H9 (cell line): ENCODE data around the gene DCC. TPM values are rescaled to one million over a fixed set of nuclear protein-coding genes. Genes with fewer than 3 reads are reported as not detected.

ENCODE experiments used
- DNase-seq: peaks from one replicate; pipeline ENCODE4 v3.0.0-alpha.2; 2017
- H2AFZ ChIP-seq: one replicate; pipeline ENCODE4 v1.6.1; 2013; ENCODE audit warnings: mild to moderate bottlenecking, low read length, control low read depth, moderate library complexity
- H2AK5ac ChIP-seq: 2 replicates; pipeline ENCODE4 v1.6.1; 2013; ENCODE audit warnings: low read length, control low read depth, mixed read lengths; ENCODE audit not compliant: insufficient read length
- H2BK120ac ChIP-seq: one replicate; pipeline ENCODE4 v1.6.1; 2013; ENCODE audit warnings: low read depth, mild to moderate bottlenecking, low read length, control low read depth, inconsistent platforms; ENCODE audit not compliant: poor library complexity, severe bottlenecking
- H2BK12ac ChIP-seq: 2 replicates; pipeline ENCODE4 v1.6.1; 2013; ENCODE audit warnings: low read length, control low read depth, mixed read lengths, low read depth; ENCODE audit not compliant: insufficient read length
- H2BK15ac ChIP-seq: 2 replicates; pipeline ENCODE4 v1.6.1; 2013; ENCODE audit warnings: low read depth, low read length, control low read depth
- H2BK20ac ChIP-seq: one replicate; pipeline ENCODE4 v1.6.1; 2013; ENCODE audit warnings: low read depth, mild to moderate bottlenecking, low read length, control low read depth, inconsistent platforms; ENCODE audit not compliant: poor library complexity, severe bottlenecking
- H2BK5ac ChIP-seq: 2 replicates; pipeline ENCODE4 v1.6.1; 2013; ENCODE audit warnings: low read length, control low read depth, mixed read lengths; ENCODE audit not compliant: insufficient read length
- H3K14ac ChIP-seq: 2 replicates; pipeline ENCODE4 v1.6.1; 2013; ENCODE audit warnings: low read length, control low read depth; ENCODE audit not compliant: insufficient read depth
- H3K18ac ChIP-seq: 2 replicates; pipeline ENCODE4 v1.6.1; 2013; ENCODE audit warnings: low read depth, mild to moderate bottlenecking, mixed read lengths, low read length, control low read depth; ENCODE audit not compliant: insufficient read length
- H3K23ac ChIP-seq: 2 replicates; pipeline ENCODE4 v1.6.1; 2013; ENCODE audit warnings: low read length, control low read depth, mixed read lengths, low read depth; ENCODE audit not compliant: insufficient read length
- H3K23me2 ChIP-seq: 2 replicates; pipeline ENCODE4 v1.6.1; 2013; ENCODE audit warnings: low read depth, mild to moderate bottlenecking, mixed read lengths, low read length, control low read depth; ENCODE audit not compliant: insufficient read length, poor library complexity, severe bottlenecking
- H3K27ac ChIP-seq: 2 replicates; pipeline ENCODE4 v1.5.1; 2013; ENCODE audit warnings: low read length, control low read depth, mixed read lengths, low read depth; ENCODE audit not compliant: insufficient read length
- H3K27me3 ChIP-seq: 2 replicates; pipeline ENCODE4 v1.6.1; 2013; ENCODE audit warnings: low read length, control low read depth, inconsistent platforms; ENCODE audit not compliant: insufficient read depth
- H3K4ac ChIP-seq: 2 replicates; pipeline ENCODE4 v1.6.1; 2013; ENCODE audit warnings: low read depth, mild to moderate bottlenecking, control low read depth, inconsistent platforms, low read length, moderate library complexity
- H3K4me1 ChIP-seq: 2 replicates; pipeline ENCODE4 v1.6.1; 2013; ENCODE audit warnings: low read length, control low read depth, inconsistent platforms; ENCODE audit not compliant: insufficient read depth
- H3K4me2 ChIP-seq: 2 replicates; pipeline ENCODE4 v1.6.1; 2013; ENCODE audit warnings: low read length, control low read depth, mixed read lengths; ENCODE audit not compliant: insufficient read length, insufficient read depth
- H3K56ac ChIP-seq: 2 replicates; pipeline ENCODE4 v1.6.1; 2013; ENCODE audit warnings: low read depth, mild to moderate bottlenecking, mixed read lengths, low read length, control low read depth; ENCODE audit not compliant: insufficient read length
- H3K79me1 ChIP-seq: 2 replicates; pipeline ENCODE4 v1.6.1; 2013; ENCODE audit warnings: low read depth, mild to moderate bottlenecking, moderate library complexity, low read length, control low read depth, inconsistent platforms; ENCODE audit not compliant: insufficient read depth, poor library complexity, severe bottlenecking
- H3K79me2 ChIP-seq: 2 replicates; pipeline ENCODE4 v1.6.1; 2013; ENCODE audit warnings: low read length, control low read depth, inconsistent platforms; ENCODE audit not compliant: insufficient read depth
- H3K9ac ChIP-seq: 2 replicates; pipeline ENCODE4 v1.6.1; 2013; ENCODE audit warnings: low read length, control low read depth, mixed read lengths; ENCODE audit not compliant: insufficient read length; ENCODE audit errors: extremely low read depth
- H3K9me3 ChIP-seq: one replicate; pipeline ENCODE4 v1.6.1; 2013; ENCODE audit warnings: low read depth, low read length, inconsistent platforms; ENCODE audit not compliant: control insufficient read depth
- H3T11ph ChIP-seq: one replicate; pipeline ENCODE4 v1.6.1; 2013; ENCODE audit warnings: mild to moderate bottlenecking, low read length, control low read depth, inconsistent platforms
- H4K20me1 ChIP-seq: one replicate; pipeline ENCODE4 v1.6.1; 2013; ENCODE audit not compliant: control insufficient read depth, insufficient read length, insufficient read depth
- H4K5ac ChIP-seq: 2 replicates; pipeline ENCODE4 v1.6.1; 2013; ENCODE audit warnings: low read depth, mild to moderate bottlenecking, mixed read lengths, low read length, control low read depth; ENCODE audit not compliant: insufficient read length
- H4K8ac ChIP-seq: replicated peaks from 2 replicates; pipeline ENCODE4 v1.6.1; 2013; ENCODE audit warnings: low read length, control low read depth, mixed read lengths, low read depth; ENCODE audit not compliant: insufficient read length
- H4K91ac ChIP-seq: 2 replicates; pipeline ENCODE4 v1.6.1; 2013; ENCODE audit warnings: low read depth, mild to moderate bottlenecking, moderate library complexity, mixed read lengths, low read length, control low read depth; ENCODE audit not compliant: insufficient read length
- H3K27ac Mint-ChIP-seq, 3 experiments: 2 replicates in 2 of 3; 3 replicates in 1 of 3; pipeline ENCODE4 v1.8.0; 2020 to 2021; ENCODE audit warnings: mixed read lengths in 3 of 3, mild to moderate bottlenecking in 1 of 3, moderate library complexity in 1 of 3
- H3K27me3 Mint-ChIP-seq: 2 replicates; pipeline ENCODE4 v1.8.0; 2021; ENCODE audit warnings: low read depth, mild to moderate bottlenecking, moderate library complexity, mixed read lengths
- H3K36me3 Mint-ChIP-seq, 3 experiments: 2 replicates in 2 of 3; 3 replicates in 1 of 3; pipeline ENCODE4 v1.8.0; 2020 to 2021; ENCODE audit warnings: low read depth in 3 of 3, mixed read lengths in 3 of 3; ENCODE audit not compliant: insufficient read depth in 1 of 3
- H3K4me1 Mint-ChIP-seq, 2 experiments: 2 replicates each; pipeline ENCODE4 v1.8.0; 2020; ENCODE audit warnings: mixed read lengths in 2 of 2
- H3K4me3 Mint-ChIP-seq, 2 experiments: 2 replicates in 1 of 2; 3 replicates in 1 of 2; pipeline ENCODE4 v1.8.0; 2020 to 2021; ENCODE audit warnings: mild to moderate bottlenecking in 2 of 2, mixed read lengths in 2 of 2, moderate library complexity in 1 of 2
- H3K9me3 Mint-ChIP-seq, 2 experiments: 2 replicates in 1 of 2; 3 replicates in 1 of 2; pipeline ENCODE4 v1.8.0; 2020; ENCODE audit warnings: mild to moderate bottlenecking in 2 of 2, mixed read lengths in 2 of 2, moderate library complexity in 1 of 2
- WGBS: extraction: QIAGEN DNeasy Blood & Tissue Kit; methylation state at CpG from one replicate; pipeline ENCODE4 v1.1.7; 2013; ENCODE audit warnings: missing lambda C conversion rate, low lambda C conversion rate, mixed read lengths; ENCODE audit not compliant: insufficient read length; ENCODE audit errors: extremely low coverage; 5-methylcytosine and 5-hydroxymethylcytosine counted together
- total RNA-seq: library from RNA; stranded (reverse); gene quantifications from 2 replicates; pipeline ENCODE4 v1.2.1, GENCODE V29; 2021
- TF ChIP-seq, protein P1 (sequence below): fragments of 200-600 bp; sonication (generic); conservative IDR thresholded peaks from 3 replicates; pipeline ENCODE4 v1.8.0; 2021; ENCODE audit warnings: antibody characterized with exemption, mild to moderate bottlenecking

DCC gene
- total RNA-seq, 1 experiment from 2014 or later = 0.35 TPM

DNA sequence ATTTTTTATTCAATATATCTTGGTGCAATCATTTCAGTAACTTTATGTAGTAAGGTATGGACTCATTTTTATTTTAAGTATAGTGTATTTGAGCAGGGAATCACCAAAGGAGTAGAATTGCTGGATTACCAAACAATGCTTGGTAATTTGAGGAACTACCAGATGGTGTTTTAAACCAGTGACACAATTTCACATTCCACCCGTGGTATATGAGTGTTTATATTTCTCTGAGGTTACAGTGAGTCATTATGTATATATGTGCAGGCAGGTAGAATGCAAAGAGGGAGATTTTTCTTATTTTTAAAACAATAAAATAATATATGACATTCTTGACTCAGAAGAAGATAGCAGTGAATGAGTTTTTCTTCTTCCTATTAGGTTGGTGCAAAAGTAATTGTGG, 596.9 kb downstream of the DCC start:
- no peak overlapping the region for H3K18ac ChIP-seq
- no peak overlapping the region for H3K23ac ChIP-seq
- no peaks in the 10 kb centered on the region for H3K23me2 ChIP-seq
- H4K8ac ChIP-seq = no peak overlapping the region
- WGBS = no CpG with 5 or more reads among the region's 1 CpG
- no peaks in the 10 kb centered on the region for H3K79me2 ChIP-seq
- Mint-ChIP-seq H3K27me3 (no peaks in the 10 kb centered on the region; the same call in 1 of the 2 replicates), H3K4me1 (no peaks in the 10 kb centered on the region), H3K27ac (no peak overlapping the region), H3K36me3 (no peaks in the 10 kb centered on the region), H3K9me3 (no peaks in the 10 kb centered on the region), H3K4me3 (no peak overlapping the region)
- TF ChIP-seq, protein P1, sequence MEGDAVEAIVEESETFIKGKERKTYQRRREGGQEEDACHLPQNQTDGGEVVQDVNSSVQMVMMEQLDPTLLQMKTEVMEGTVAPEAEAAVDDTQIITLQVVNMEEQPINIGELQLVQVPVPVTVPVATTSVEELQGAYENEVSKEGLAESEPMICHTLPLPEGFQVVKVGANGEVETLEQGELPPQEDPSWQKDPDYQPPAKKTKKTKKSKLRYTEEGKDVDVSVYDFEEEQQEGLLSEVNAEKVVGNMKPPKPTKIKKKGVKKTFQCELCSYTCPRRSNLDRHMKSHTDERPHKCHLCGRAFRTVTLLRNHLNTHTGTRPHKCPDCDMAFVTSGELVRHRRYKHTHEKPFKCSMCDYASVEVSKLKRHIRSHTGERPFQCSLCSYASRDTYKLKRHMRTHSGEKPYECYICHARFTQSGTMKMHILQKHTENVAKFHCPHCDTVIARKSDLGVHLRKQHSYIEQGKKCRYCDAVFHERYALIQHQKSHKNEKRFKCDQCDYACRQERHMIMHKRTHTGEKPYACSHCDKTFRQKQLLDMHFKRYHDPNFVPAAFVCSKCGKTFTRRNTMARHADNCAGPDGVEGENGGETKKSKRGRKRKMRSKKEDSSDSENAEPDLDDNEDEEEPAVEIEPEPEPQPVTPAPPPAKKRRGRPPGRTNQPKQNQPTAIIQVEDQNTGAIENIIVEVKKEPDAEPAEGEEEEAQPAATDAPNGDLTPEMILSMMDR = no peak
- H2BK20ac ChIP-seq = no peak overlapping the region
- no peak overlapping the region for H3K14ac ChIP-seq
- H3K4me2 ChIP-seq = no peak overlapping the region
- H3K9me3 ChIP-seq = no peaks in the 10 kb centered on the region
- no peak overlapping the region for H4K91ac ChIP-seq
- H2AFZ ChIP-seq = no peak overlapping the region
- H3K27ac ChIP-seq = no peak overlapping the region
- H2BK120ac ChIP-seq = no peak overlapping the region
- H3K79me1 ChIP-seq = no peaks in the 10 kb centered on the region
- no peak for DNase-seq
- H3K4me1 ChIP-seq = no peaks in the 10 kb centered on the region
- no peak overlapping the region for H3T11ph ChIP-seq
- H2BK12ac ChIP-seq = no peak overlapping the region
- no peak overlapping the region for H2AK5ac ChIP-seq
- no peak overlapping the region for H4K5ac ChIP-seq
- H3K9ac ChIP-seq = no peak overlapping the region
- no peak overlapping the region for H2BK15ac ChIP-seq
- no peak overlapping the region for H3K56ac ChIP-seq
- H3K4ac ChIP-seq = no peak overlapping the region
- H4K20me1 ChIP-seq = no peaks in the 10 kb centered on the region
- H3K27me3 ChIP-seq = no peaks in the 10 kb centered on the region
- no peak overlapping the region for H2BK5ac ChIP-seq
